Adrenal gland (tissue), 12 donors: ENCODE measurements around the gene ZSCAN25. TPM values are rescaled to one million over a fixed set of nuclear protein-coding genes. Genes with fewer than 3 reads are reported as not detected.

Experiments used
- DNase-seq, 7 donors: peaks; one replicate each; pipeline ENCODE4 v3.0.0-alpha.2; 2019 to 2020
- H3K27ac ChIP-seq, 5 donors: fragments of 200-600 bp; sonication (generic) in 4 of 5; 1 replicate in 3 of 5; 2 replicates in 2 of 5; pipeline versions ENCODE4 v1.5.1 to v1.8.0; 2016 to 2020; ENCODE audit warnings: mild to moderate bottlenecking in 1 of 5
- H3K27me3 ChIP-seq: fragments of 200-600 bp; 2 replicates; pipeline ENCODE4 v1.8.0; 2021
- H3K36me3 ChIP-seq, 2 donors: fragments of 200-600 bp; replicated peaks in 1 of 2; 1 replicate in 1 of 2; 2 replicates in 1 of 2; pipeline versions ENCODE4 v1.5.1 to v1.8.0; 2018 to 2022
- H3K4me1 ChIP-seq, 2 donors: fragments of 200-600 bp; replicated peaks in 1 of 2; 1 replicate in 1 of 2; 2 replicates in 1 of 2; pipeline versions ENCODE4 v1.5.1 to v1.8.0; 2018 to 2021
- H3K4me3 ChIP-seq, 4 donors: fragments of 200-600 bp; sonication (generic) in 3 of 4; one replicate each; pipeline ENCODE4 v1.5.1; 2016 to 2018
- H3K9me3 ChIP-seq, 3 donors: fragments of 200-600 bp; sonication (generic) in 1 of 3; replicated peaks in 1 of 3; 1 replicate in 2 of 3; 2 replicates in 1 of 3; pipeline versions ENCODE4 v1.5.1 to v1.8.0; 2016 to 2021
- POLR2A ChIP-seq, 2 donors: fragments of 450-650 bp; IDR thresholded peaks; one replicate each; pipeline ENCODE4 v1.6.1; 2017; ENCODE audit warnings: antibody characterized with exemption in 2 of 2, mild to moderate bottlenecking in 2 of 2, moderate library complexity in 1 of 2
- WGBS, 4 donors: extraction: QIAGEN DNeasy Blood & Tissue Kit in 2 of 4; methylation state at CpG; one replicate each; pipeline versions ENCODE4 v1.1.5 to v1.1.7; 2013 to 2017; 5-methylcytosine and 5-hydroxymethylcytosine counted together
- intact Hi-C, 2 donors: fragments of 100-400 bp; cut with DNase I; formaldehyde crosslinking; loops; one replicate each; pipeline versions ENCODE4 v1.14.1 to v1.15.0; 2022 to 2023
- polyA plus RNA-seq, 3 donors: library from polyadenylated mRNA; stranded (reverse); fragments of 200-250 nt in 2 of 3; fragments of 350-450 nt in 1 of 3; fragmentation: Illumina TruSeq in 1 of 3; extraction: RNeasy Lipid Tissue Mini Kit (QIAGEN cat#74804) in 1 of 3; gene quantifications; one replicate each; pipeline ENCODE4 v1.2.3, GENCODE V29; 2013 to 2014
- total RNA-seq, 9 donors: library from RNA; depleted of rRNA in 4 of 9; stranded (reverse); fragments of >200 nt in 4 of 9; fragments of 120-200 nt in 1 of 9; fragmentation: NEBNext Ultra II Directional in 1 of 9; extraction: Animal tissue kit (Norgen Biotek cat#: 25700) in 1 of 9; gene quantifications; one replicate each; pipeline versions ENCODE4 v1.1.0 to v1.2.4, GENCODE V29; 2013 to 2023
- TF ChIP-seq, protein P1 (sequence below), 6 experiments: fragments of 450-650 bp in 4 of 6; fragments of 200-600 bp in 2 of 6; sonication (generic) in 1 of 6; IDR thresholded peaks; 1 replicate in 5 of 6; 2 replicates in 1 of 6; pipeline versions ENCODE4 v1.5.1 to v1.8.0; 2016 to 2021; ENCODE audit warnings: antibody characterized with exemption in 6 of 6, mild to moderate bottlenecking in 2 of 6, moderate library complexity in 1 of 6
- donor health status: healthy with polysubstance abuse.
- donor health status: Bipolar disorder and iron deficiency.
- donor health status: DM: yes; HTN: yes; CAD: no.
- donor health status: DM: no; HTN: no; CAD: no.
- donor health status: DM: no; HTN: no; CAD: no.
- donor health status: DM: yes; HTN: yes; CAD: no.

Gene ZSCAN25
- total and polyA plus RNA-seq, 12 donors, result 5.4 to 18.4 (median 13.8) TPM

DNA sequence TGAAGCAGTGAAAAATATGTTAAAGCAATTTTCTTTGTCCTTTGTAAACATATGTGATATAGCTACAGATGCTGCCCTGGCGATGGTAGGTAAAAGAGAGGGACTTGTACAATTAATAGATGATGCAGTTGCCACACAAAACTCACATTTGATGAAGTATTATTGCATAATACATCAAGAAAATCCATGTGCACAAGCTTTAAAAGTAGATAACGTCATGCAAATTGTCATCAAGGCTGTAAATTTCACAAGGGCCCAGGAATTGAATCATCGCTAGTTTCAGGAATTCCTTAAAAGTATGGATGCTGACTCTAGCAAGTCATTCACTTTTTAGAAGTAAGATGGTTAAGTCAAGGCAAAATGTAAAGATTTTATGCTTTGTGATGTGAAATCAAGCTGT is 53.0 kb downstream of the ZSCAN25 start:
- Histone ChIP-seq H3K9me3 (no peaks in the 10 kb centered on the region), H3K27ac (no peak overlapping the region), H3K36me3 (peaks cover 0 to 36% of the 10 kb centered on the region in 2 donors), H3K4me3 (no peak overlapping the region), H3K4me1 (no peaks in the 10 kb centered on the region), H3K27me3 (no peaks in the 10 kb centered on the region)
- TF ChIP-seq, protein P1, sequence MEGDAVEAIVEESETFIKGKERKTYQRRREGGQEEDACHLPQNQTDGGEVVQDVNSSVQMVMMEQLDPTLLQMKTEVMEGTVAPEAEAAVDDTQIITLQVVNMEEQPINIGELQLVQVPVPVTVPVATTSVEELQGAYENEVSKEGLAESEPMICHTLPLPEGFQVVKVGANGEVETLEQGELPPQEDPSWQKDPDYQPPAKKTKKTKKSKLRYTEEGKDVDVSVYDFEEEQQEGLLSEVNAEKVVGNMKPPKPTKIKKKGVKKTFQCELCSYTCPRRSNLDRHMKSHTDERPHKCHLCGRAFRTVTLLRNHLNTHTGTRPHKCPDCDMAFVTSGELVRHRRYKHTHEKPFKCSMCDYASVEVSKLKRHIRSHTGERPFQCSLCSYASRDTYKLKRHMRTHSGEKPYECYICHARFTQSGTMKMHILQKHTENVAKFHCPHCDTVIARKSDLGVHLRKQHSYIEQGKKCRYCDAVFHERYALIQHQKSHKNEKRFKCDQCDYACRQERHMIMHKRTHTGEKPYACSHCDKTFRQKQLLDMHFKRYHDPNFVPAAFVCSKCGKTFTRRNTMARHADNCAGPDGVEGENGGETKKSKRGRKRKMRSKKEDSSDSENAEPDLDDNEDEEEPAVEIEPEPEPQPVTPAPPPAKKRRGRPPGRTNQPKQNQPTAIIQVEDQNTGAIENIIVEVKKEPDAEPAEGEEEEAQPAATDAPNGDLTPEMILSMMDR (IDR thresholded peaks at IDR 0.05), result no peak
- TF ChIP-seq POLR2A (IDR thresholded peaks at IDR 0.05), result no peak
- intact Hi-C loops, result no loop called here
- 74 to 84% (median 77%) methylated on average over 3 of the region's 3 CpGs for WGBS, 4 donors
- no peak for DNase-seq

DNA sequence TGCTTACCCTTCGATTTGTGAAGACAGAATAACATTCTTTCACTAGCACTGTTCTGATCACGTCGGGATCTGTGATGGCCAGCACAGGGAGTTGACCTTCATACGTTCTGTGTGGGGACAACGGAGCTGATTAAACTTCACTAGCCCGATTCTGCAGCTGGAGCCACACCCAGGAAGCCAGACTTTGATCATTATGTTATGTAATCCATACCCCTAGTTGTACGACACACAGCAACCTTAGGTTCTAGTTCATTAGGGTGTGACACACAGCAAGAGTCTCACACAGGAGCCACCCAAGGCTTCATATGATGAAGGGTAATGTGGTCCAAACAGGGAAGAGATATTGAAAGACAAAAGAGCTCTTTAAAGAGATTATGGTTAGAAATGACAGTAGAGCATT is 55.8 kb downstream of the ZSCAN25 start:
- no peak for TF ChIP-seq POLR2A (IDR thresholded peaks at IDR 0.05)
- TF ChIP-seq, protein P1 (IDR thresholded peaks at IDR 0.05), result no peak
- H3K4me1 ChIP-seq, result peaks cover 4 to 5% of the 10 kb centered on the region in 2 donors
- intact Hi-C loops, result no loop called here
- H3K9me3 ChIP-seq, result no peaks in the 10 kb centered on the region
- no peak overlapping the region for H3K4me3 ChIP-seq
- H3K27ac ChIP-seq, result no peak overlapping the region
- no peaks in the 10 kb centered on the region for H3K27me3 ChIP-seq
- WGBS, 4 donors, result 81 to 88% (median 86%) methylated on average over 7 of the region's 7 CpGs
- peaks cover 0 to 38% of the 10 kb centered on the region in 2 donors for H3K36me3 ChIP-seq
- no peak for DNase-seq

DNA sequence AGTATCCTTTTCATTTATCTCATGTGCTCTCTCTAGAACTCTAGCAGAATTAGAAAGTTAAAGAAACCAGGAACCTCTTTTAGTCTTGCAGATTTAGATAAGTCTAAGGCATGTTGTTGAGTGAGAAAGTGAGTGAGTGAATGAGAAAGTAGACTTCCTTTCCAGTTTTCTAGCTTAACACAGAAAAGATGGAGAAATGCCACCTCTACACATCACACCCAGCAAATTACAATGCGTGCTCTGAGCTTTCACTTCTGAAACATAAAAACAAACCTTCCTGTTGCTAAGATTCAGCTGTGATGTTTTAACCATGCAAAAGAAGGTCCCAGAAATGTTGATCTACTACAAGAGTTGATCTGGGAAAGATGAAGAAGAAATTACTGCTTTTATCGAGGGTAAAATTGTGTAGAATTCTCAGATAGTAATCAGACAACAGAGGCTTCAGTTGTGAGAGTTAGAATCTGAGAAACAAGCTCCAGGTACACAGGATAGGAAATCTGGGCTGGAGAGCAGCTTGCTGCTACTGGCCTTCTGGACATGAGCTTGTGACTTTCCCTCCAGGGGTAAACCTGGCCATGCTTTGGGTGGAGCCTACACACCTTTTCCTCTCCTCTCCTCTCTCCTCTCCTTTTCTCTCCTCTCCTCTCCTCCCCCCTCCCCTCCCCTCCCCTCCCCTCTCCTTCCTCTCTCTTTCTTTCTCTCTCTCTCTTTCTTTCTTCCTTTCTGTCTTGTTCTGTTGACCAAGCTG is 58.4 kb downstream of the ZSCAN25 start:
- no peaks in the 10 kb centered on the region for H3K9me3 ChIP-seq

DNA sequence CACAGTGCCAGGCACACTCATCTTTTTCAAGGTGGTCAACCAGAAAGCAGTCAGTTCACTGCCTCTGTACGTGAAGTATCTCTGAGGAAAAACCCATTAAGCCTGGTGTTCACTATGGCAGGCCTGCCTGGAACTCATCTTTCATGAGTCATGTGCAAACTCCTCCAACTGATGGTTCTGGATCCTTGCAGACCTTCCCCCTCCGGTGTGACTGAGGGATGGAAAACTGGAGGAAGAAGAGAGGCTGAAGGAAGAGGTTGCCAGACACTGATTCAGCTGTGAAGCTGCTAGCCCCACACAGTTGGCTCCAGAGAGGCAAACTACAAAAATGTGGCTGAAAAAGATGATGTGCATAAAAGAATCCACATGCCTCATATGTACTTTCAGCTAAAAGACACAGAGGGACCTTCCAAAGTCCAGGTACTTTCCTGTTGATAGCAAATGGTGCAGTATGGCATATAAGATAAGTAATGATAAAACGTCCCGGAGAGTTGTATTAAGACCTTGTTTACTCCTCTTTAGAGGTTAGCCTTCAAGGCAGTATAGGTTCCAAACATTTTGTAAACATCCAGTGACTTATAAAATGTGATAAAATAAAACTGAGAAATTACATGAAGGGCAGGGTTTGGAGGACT is 60.4 kb downstream of the ZSCAN25 start:
- Histone ChIP-seq H3K36me3 (peaks cover 0 to 25% of the 10 kb centered on the region in 2 donors), H3K9me3 (no peaks in the 10 kb centered on the region), H3K27me3 (no peaks in the 10 kb centered on the region), H3K4me3 (no peak overlapping the region), H3K27ac (no peak overlapping the region), H3K4me1 (peaks cover 10 to 12% of the 10 kb centered on the region in 2 donors)
- intact Hi-C loops, result no loop called here
- no peak for DNase-seq
- TF ChIP-seq POLR2A (IDR thresholded peaks at IDR 0.05), result no peak
- TF ChIP-seq, protein P1 (IDR thresholded peaks at IDR 0.05), result no peak
- 67 to 75% (median 73%) methylated on average over 4 of the region's 4 CpGs for WGBS, 4 donors

More for the DNA sequence above, 58.4 kb downstream of the ZSCAN25 start:
- H3K36me3 ChIP-seq, result peaks cover 0 to 29% of the 10 kb centered on the region in 2 donors
- H3K4me1 ChIP-seq, result peaks cover 10 to 12% of the 10 kb centered on the region in 2 donors
- H3K27ac ChIP-seq, result no peak overlapping the region
- WGBS, 4 donors, result 86 to 95% (median 89%) methylated on average over 2 of the region's 2 CpGs
- TF ChIP-seq POLR2A (IDR thresholded peaks at IDR 0.05), result no peak
- TF ChIP-seq, protein P1 (IDR thresholded peaks at IDR 0.05), result no peak
- no peak overlapping the region for H3K4me3 ChIP-seq
- intact Hi-C loops, result no loop called here
- no peaks in the 10 kb centered on the region for H3K27me3 ChIP-seq
- no peak for DNase-seq
